HEK293T (cell line): Measurements from ENCODE around the gene HIGD2A.

Experiments
- ARNT ChIP-seq: fragments of 450-650 bp; IDR thresholded peaks from 2 replicates; pipeline ENCODE4 v1.6.1; 2017; ENCODE audit warnings: mild to moderate bottlenecking
- BHLHE40 ChIP-seq: fragments of 450-650 bp; IDR thresholded peaks from 2 replicates; pipeline ENCODE4 v1.6.1; 2016; ENCODE audit warnings: mild to moderate bottlenecking, moderate library complexity, borderline replicate concordance
- ELF4 ChIP-seq: fragments of 450-650 bp; IDR thresholded peaks from 2 replicates; pipeline ENCODE4 v1.6.1; 2017; ENCODE audit warnings: antibody characterized with exemption
- FOXA1 ChIP-seq: fragments of 450-650 bp; IDR thresholded peaks from 2 replicates; pipeline ENCODE4 v1.6.1; 2016; ENCODE audit warnings: mild to moderate bottlenecking
- FOXK2 ChIP-seq: fragments of 450-650 bp; IDR thresholded peaks from 2 replicates; pipeline ENCODE4 v1.6.1; 2016; ENCODE audit warnings: mild to moderate bottlenecking
- HDGF ChIP-seq: fragments of 450-650 bp; IDR thresholded peaks from 2 replicates; pipeline ENCODE4 v1.6.1; 2017; ENCODE audit warnings: antibody characterized with exemption, borderline replicate concordance
- L3MBTL2 ChIP-seq: fragments of 450-650 bp; conservative IDR thresholded peaks from 2 replicates; pipeline ENCODE4 v1.6.1; 2016; ENCODE audit warnings: mild to moderate bottlenecking
- LEF1 ChIP-seq: fragments of 450-650 bp; IDR thresholded peaks from 2 replicates; pipeline ENCODE4 v1.6.1; 2017; ENCODE audit warnings: mild to moderate bottlenecking, borderline replicate concordance
- NFRKB ChIP-seq: fragments of 450-650 bp; IDR thresholded peaks from 2 replicates; pipeline ENCODE4 v1.6.1; 2016; ENCODE audit warnings: mild to moderate bottlenecking, moderate library complexity
- PKNOX1 ChIP-seq: fragments of 450-650 bp; IDR thresholded peaks from 2 replicates; pipeline ENCODE4 v1.6.1; 2016
- SP1 ChIP-seq: fragments of 450-650 bp; IDR thresholded peaks from 2 replicates; pipeline ENCODE4 v1.6.1; 2017
- SUZ12 ChIP-seq: fragments of 450-650 bp; IDR thresholded peaks from 2 replicates; pipeline ENCODE4 v1.6.1; 2016; ENCODE audit warnings: mild to moderate bottlenecking
- TARDBP ChIP-seq: fragments of 450-650 bp; IDR thresholded peaks from 2 replicates; pipeline ENCODE4 v1.6.1; 2016
- ZNF384 ChIP-seq: fragments of 450-650 bp; IDR thresholded peaks from 2 replicates; pipeline ENCODE4 v1.6.1; 2016

- TF ChIP-seq SP1 (no peak), ARNT (no peak), HDGF (no peak), FOXK2 (no peak), ZNF384 (no peak), LEF1 (no peak), FOXA1 (no peak), PKNOX1 (no peak), ELF4 (no peak), L3MBTL2 (no peak), SUZ12 (no peak), BHLHE40 (no peak), TARDBP (no peak), NFRKB (no peak)
Observed at GRCh38 chr5:176339304-176339703, 49.2 kb upstream of the HIGD2A start.
